Rectal smooth muscle tissue (tissue), 1 donor: Measurements from ENCODE around the gene CAMSAP2.

Experiments
- H3K27ac ChIP-seq: one replicate; pipeline ENCODE4 v1.7.0; 2013; ENCODE audit warnings: low read depth, low read length, inconsistent platforms
- H3K27me3 ChIP-seq: one replicate; pipeline ENCODE4 v1.7.0; 2013; ENCODE audit warnings: low read length; ENCODE audit not compliant: control insufficient read depth, insufficient read depth
- H3K36me3 ChIP-seq: one replicate; pipeline ENCODE4 v1.7.0; 2013; ENCODE audit warnings: low read length; ENCODE audit not compliant: control insufficient read depth, insufficient read depth
- H3K4me1 ChIP-seq: one replicate; pipeline ENCODE4 v1.7.0; 2013; ENCODE audit warnings: low read length; ENCODE audit not compliant: control insufficient read depth, insufficient read depth
- H3K4me3 ChIP-seq: one replicate; pipeline ENCODE4 v1.7.0; 2013; ENCODE audit warnings: low read length
- H3K9ac ChIP-seq: one replicate; pipeline ENCODE4 v1.7.0; 2013; ENCODE audit warnings: low read length

Gene CAMSAP2

DNA sequence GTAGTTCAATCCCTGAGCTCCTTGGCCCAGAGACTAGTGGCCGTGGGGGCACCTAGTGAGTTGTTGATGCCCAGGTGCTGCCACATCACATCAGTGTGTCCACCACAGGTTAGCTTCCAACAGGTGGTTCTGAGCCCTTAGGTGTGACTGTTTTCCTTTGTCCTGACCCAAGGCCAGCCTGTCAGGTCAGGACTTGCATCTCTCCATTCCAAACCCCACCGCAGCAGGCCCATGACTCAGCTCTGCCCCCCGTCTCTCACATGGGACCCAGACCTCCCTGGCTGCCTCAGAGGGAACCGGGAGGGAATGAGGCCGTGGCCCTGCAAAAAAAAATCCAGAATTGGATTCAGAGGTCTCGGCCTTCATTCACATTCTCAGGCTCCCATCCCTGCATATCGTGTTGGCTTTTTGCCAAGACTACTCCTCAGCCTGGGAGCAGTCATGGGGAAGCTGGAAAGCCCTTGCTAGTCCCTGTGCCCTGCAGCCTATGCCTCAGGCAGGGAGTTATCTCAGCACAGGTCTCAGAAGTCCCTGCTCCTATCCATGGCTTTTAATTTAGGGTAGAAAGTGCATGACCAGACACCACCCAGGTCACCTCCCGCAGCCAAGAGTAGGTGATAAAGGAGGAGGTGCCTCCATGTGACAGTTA is 163.2 kb downstream of the CAMSAP2 start:
- Histone ChIP-seq H3K36me3 (peaks cover 11% of the 10 kb centered on the region), H3K9ac (no peak overlapping the region), H3K27ac (no peak overlapping the region), H3K4me3 (no peak overlapping the region), H3K27me3 (no peaks in the 10 kb centered on the region), H3K4me1 (no peaks in the 10 kb centered on the region)

DNA sequence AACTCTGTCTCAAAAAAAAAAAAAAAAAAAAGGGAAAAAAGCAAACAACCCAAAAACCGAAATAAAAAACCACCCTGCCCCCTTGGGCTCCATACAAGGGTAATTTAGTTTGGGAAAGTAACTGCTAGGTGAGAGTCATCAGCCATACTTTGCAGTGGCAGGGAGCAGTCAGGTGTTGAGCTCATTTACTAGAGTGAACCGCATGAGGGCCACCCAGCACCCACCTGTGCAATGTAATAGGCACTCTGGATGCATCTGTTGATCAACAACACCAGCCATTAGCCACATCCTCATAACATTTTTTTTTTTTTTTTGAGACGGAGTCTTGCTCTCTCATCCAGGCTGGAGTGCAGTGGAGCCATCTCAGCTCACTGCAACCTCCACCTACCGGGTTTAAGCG is 165.1 kb downstream of the CAMSAP2 start:
- Histone ChIP-seq H3K27me3 (no peaks in the 10 kb centered on the region), H3K9ac (no peak overlapping the region), H3K36me3 (peaks cover 7% of the 10 kb centered on the region), H3K27ac (no peak overlapping the region), H3K4me1 (no peaks in the 10 kb centered on the region), H3K4me3 (no peak overlapping the region)

DNA sequence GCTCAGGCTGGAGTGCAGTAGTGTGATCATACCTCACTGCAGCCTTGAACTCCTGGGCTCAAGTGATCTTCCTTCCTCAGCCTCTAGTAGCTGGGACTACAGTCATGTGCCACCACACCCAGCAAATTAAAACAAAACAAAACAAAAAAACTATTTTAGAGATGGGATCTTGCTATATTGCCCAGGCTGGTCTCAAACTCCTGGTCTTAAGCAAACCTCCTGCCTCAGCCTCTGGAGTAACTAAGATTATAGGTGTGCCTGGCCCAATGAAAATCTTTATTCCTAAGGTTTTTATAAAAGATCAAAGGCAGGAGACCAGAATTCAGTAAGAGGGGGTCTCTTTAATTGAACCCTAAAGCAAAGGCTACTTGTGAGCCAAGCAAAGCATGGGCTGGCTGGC is 166.1 kb downstream of the CAMSAP2 start:
- Histone ChIP-seq H3K36me3 (peaks cover 7% of the 10 kb centered on the region), H3K9ac (no peak overlapping the region), H3K4me3 (no peak overlapping the region), H3K27ac (no peak overlapping the region), H3K27me3 (no peaks in the 10 kb centered on the region), H3K4me1 (no peaks in the 10 kb centered on the region)

DNA sequence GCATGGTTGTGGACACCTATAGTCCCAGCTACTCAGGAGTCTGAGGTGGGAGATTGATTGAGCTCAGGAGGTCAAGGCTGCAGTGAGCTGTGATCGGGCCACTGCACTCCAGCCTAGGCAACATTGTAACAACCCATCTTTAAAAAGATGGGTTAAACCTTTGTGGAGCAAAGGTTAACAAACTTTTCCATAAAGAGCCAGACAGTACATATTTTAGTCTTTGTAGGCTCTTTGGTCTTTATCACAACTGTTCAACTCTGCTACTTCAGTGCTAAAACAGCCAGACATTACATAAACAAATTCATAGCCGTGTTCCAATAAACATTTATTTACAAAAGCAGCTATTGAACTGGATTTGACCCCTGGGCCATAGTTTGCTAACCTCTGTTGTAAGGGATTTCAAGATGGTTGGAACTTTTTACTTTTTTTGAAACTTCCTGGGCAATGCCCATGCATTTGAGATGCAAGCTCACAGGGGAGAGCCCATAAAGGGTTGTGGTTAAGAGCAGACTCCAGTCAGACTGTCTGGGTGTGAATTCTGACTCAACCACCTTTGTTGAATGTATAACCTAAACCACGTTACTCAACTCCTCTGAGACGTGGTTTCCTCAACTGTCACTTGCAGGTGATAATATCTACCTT is 166.8 kb downstream of the CAMSAP2 start:
- Histone ChIP-seq H3K4me3 (no peak overlapping the region), H3K36me3 (peaks cover 7% of the 10 kb centered on the region), H3K27ac (no peak overlapping the region), H3K9ac (no peak overlapping the region), H3K27me3 (no peaks in the 10 kb centered on the region), H3K4me1 (no peaks in the 10 kb centered on the region)

DNA sequence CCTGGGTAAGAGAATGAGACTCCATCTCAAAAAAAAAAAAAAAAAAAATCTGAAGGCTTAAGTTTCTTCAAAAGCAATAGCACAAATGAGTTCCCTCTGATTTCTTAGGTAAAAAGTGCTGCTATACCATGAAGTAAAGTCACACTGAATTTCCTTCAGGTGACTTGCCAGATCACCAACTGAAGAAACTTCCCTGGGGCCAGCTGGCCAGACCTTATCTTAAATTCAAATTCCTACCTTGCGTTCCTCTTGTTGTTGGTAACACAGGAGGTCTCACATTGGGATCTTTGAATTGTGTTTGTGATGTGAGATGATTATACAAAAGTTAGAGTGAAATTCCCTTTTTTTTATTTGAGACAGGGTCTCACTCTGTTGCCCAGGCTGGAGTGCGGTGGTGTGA is 167.8 kb downstream of the CAMSAP2 start:
- H3K4me3 ChIP-seq, result no peak overlapping the region
- H3K36me3 ChIP-seq, result peaks cover 3% of the 10 kb centered on the region
- no peak overlapping the region for H3K9ac ChIP-seq
- no peaks in the 10 kb centered on the region for H3K27me3 ChIP-seq
- no peak overlapping the region for H3K27ac ChIP-seq
- no peaks in the 10 kb centered on the region for H3K4me1 ChIP-seq

DNA sequence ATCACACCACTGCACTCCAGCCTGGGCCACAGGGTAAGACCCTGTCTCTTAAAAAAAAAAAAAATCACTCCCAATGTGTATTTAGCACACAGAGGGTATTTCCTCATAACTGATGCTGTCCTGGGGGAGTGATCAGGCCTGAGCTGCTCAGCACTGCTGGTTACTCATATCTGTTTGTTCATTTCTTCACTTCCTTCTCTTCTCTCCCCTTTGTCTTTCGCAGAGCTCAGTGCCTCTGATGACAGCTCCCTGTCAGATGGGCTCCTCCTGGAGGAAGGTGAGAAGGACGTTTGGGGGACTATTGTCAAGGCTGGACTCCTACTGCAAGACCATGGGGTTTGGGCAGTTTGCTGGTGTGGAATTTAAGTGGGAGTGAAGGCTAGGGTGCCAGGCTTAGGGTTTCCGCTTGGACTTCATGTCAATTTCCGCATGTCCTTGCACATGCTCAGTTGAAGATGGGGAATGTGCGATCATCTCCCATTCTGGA is 169.0 kb downstream of the CAMSAP2 start:
- Histone ChIP-seq H3K4me3 (no peak overlapping the region), H3K9ac (no peak overlapping the region), H3K36me3 (peaks cover 3% of the 10 kb centered on the region), H3K27ac (no peak overlapping the region), H3K27me3 (no peaks in the 10 kb centered on the region), H3K4me1 (no peaks in the 10 kb centered on the region)

DNA sequence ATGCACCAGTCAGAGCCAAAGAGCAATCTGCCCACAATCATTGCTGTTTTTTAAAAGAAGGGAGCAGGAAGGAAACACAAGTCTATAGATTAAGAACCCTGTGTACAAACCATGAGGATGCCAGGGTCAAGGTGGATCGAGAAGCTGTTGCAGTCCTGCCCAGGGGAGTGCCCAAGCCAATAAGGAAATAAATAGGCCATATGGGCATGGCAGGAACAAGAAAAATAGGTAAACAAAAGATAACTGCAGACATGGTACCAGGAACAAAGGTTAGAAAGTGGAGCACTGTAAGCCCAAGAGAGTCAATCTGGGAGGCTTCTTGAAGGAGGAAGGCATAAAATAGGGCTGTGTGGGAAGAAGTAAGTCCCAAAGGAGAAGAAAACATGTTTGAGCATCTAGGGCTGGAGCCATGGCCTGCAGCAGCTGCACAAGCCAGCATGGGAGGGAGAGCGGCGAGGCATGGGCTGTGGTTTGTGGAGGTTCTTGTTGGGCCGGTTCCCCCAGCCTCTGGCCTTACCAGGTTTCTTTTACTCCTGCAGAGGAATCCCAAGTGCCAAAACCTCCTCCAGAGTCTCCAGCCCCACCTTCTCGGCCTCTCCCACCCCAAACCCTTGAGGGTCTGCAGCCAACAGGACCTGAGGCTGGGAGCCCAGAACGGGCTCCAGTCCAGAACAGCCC is 169.6 kb downstream of the CAMSAP2 start:
- H3K36me3 ChIP-seq, result peaks cover 3% of the 10 kb centered on the region
- no peak overlapping the region for H3K9ac ChIP-seq
- H3K4me3 ChIP-seq, result no peak overlapping the region
- no peak overlapping the region for H3K27ac ChIP-seq
- H3K4me1 ChIP-seq, result no peaks in the 10 kb centered on the region
- no peaks in the 10 kb centered on the region for H3K27me3 ChIP-seq

DNA sequence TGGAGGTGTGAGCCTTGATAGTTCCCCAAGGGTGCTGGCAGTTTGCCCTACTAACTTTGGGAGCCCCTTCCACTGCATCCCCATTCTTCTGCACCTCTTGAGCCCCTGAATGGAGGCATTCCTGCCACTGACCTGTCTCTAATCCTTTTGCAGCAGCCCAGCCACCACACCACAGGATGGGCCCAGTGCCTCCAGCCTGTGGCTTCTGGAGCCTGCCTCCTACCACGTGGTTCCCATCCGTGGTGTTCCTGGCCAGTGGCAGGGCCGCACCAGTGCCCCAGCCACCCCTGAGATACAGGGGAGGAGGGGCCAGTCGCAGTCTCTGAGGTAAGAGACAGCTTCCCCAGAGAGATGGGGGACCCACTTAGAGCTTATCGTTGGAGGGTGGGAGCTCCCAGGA is 170.4 kb downstream of the CAMSAP2 start:
- no peak overlapping the region for H3K4me3 ChIP-seq
- peaks cover 3% of the 10 kb centered on the region for H3K36me3 ChIP-seq
- no peaks in the 10 kb centered on the region for H3K27me3 ChIP-seq
- no peak overlapping the region for H3K9ac ChIP-seq
- no peak overlapping the region for H3K27ac ChIP-seq
- H3K4me1 ChIP-seq, result no peaks in the 10 kb centered on the region

DNA sequence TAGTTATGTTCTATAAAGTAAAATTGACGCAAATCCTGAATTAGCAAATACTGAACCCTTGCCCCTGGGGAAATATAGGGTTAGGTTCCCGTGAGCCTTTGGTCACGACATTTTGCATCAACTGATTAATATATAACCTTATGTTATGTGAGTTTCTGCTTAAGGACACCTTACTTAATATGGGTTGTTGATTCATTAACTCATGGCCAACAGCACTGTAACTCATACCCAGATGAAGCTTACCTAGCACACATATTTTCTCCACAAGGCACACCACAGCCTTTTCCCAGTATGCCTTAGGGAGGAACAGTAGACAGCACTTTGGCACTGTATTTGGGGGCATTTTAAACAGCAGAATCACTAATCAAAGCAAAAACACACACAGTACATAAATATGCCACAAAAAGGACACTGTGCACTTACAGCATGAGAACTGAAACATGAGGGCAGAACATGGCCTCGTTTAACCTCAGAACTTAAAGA is 171.1 kb downstream of the CAMSAP2 start:
- Histone ChIP-seq H3K4me3 (no peak overlapping the region), H3K27me3 (no peaks in the 10 kb centered on the region), H3K36me3 (peaks cover 3% of the 10 kb centered on the region), H3K4me1 (no peaks in the 10 kb centered on the region), H3K27ac (no peak overlapping the region), H3K9ac (no peak overlapping the region)
